ENCODE results near the gene MIAT.
"Not testable (repeated sequence)": the region's sequence is repeated elsewhere in the genome, so short reads cannot be mapped to it uniquely, and the experiment has no call there.

DNA sequence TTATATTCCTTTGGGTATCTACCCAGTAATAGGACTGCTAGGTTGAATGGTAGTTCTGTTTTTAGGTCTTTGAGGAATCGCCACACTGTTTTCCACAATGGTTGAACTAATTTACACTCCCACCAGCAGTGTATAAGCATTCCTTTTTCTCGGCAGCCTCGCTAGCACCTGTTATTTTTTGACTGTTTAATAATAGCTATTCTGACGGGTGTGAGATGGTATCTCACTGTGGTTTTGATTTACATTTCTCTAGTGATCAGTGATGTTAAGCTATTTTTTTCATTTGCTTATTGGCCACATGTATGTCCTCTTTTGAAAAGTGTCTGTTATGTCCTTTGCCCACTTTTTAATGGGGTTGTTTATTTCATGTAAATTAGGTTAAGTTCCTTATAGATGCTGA lies 48.0 kb downstream of the MIAT start:
- TF ChIP-seq NFE2L2 (IDR thresholded peaks at IDR 0.05; ENCODE audit: low read depth, low read length) = not testable (repeated sequence)
- TF ChIP-seq, protein P1, sequence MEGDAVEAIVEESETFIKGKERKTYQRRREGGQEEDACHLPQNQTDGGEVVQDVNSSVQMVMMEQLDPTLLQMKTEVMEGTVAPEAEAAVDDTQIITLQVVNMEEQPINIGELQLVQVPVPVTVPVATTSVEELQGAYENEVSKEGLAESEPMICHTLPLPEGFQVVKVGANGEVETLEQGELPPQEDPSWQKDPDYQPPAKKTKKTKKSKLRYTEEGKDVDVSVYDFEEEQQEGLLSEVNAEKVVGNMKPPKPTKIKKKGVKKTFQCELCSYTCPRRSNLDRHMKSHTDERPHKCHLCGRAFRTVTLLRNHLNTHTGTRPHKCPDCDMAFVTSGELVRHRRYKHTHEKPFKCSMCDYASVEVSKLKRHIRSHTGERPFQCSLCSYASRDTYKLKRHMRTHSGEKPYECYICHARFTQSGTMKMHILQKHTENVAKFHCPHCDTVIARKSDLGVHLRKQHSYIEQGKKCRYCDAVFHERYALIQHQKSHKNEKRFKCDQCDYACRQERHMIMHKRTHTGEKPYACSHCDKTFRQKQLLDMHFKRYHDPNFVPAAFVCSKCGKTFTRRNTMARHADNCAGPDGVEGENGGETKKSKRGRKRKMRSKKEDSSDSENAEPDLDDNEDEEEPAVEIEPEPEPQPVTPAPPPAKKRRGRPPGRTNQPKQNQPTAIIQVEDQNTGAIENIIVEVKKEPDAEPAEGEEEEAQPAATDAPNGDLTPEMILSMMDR (conservative IDR thresholded peaks at IDR 0.05; ENCODE audit: low read depth, low read length) = not testable (repeated sequence)

Data from IMR-90 (cell line).